ENCODE data around the gene APOA1. TPM values are rescaled to one million over a fixed set of nuclear protein-coding genes. Genes with fewer than 3 reads are reported as not detected.

Gene APOA1
- total and polyA plus RNA-seq, 10 of the 15 experiments (the other 5 are each of a cell fraction or from before 2014, with no cell fraction given) = 0.10 to 2.4 (median 0.24) TPM; not detected in 3

- Histone ChIP-seq H3K4me1 (ENCODE audit: control insufficient read depth, insufficient read depth, low read length) (peaks cover 8% of the 10 kb centered on the region; the same call in 1 of the 2 replicates), H3K9me3 (replicated peaks; ENCODE audit: control insufficient read depth, insufficient read depth, low read length) (no peaks in the 10 kb centered on the region), H3K27me3 (replicated peaks in 1 of 2; ENCODE audit: control insufficient read depth in 2 of 2, insufficient read depth in 2 of 2, low read length in 1 of 2) (no peaks in the 10 kb centered on the region), H3K27ac (ENCODE audit: control insufficient read depth, insufficient read depth) (no peak overlapping the region), H3K4me2 (ENCODE audit: control insufficient read depth, insufficient read depth) (no peak overlapping the region), H3K36me3 (ENCODE audit: control insufficient read depth in 2 of 2, insufficient read depth in 2 of 2, low read length in 1 of 2) (no peaks in the 10 kb centered on the region), H2AFZ (ENCODE audit: control insufficient read depth, low read depth, low read length) (no peak overlapping the region), H3K4me3 (no peak overlapping the region), H3K9ac (ENCODE audit: control insufficient read depth, insufficient read depth, low read length) (no peak overlapping the region), H3K79me2 (ENCODE audit: control insufficient read depth, insufficient read depth, low read length) (no peaks in the 10 kb centered on the region), H4K20me1 (ENCODE audit: control insufficient read depth, insufficient read depth) (no peaks in the 10 kb centered on the region)
- no peak for DNase-seq (ENCODE audit: low read depth, low spot score)
- BruUV-seq (replicated peaks) = no TSS peak
- in situ Hi-C loops (cut with MboI) = no loop called here
- ChIA-PET CTCF (interaction anchor here (7.3 kb wide), 1 partner anchor 47 kb away, joined by 183 read pairs; the partner anchor contains the start of genes APOA5 and ZPR1), POLR2A (no interaction called here), RAD21 (ENCODE audit: unreplicated experiment) (interaction anchor here (1.4 kb wide), 1 partner anchor 14 kb away, joined by 3 read pairs; no protein-coding TSS in a partner anchor), SMC1A (ENCODE audit: uncharacterized antibody, unreplicated experiment) (interaction anchor here (2.5 kb wide), 1 partner anchor 15 kb away, joined by 9 read pairs; no protein-coding TSS in a partner anchor)
- no peak for FAIRE-seq
- intact Hi-C loops (cut with micrococcal nuclease; ENCODE audit: unreplicated experiment) = loop anchor here (5.0 kb wide), 1 partner anchor 389 kb away; no protein-coding TSS in a partner anchor
- ATAC-seq = no peak
- 17% methylated on average over 6 of the region's 6 CpGs for whole genome bisulfite sequencing (ENCODE audit: insufficient coverage, insufficient replicate concordance, low lambda C conversion rate, missing lambda C conversion rate)
- no peak for TF ChIP-seq JUND (IDR thresholded peaks at IDR 0.05; ENCODE audit: low read depth, low read length)
- TF ChIP-seq RFX5 (IDR thresholded peaks at IDR 0.05; ENCODE audit: low read depth, low read length) = no peak
- TF ChIP-seq YY1 (IDR thresholded peaks at IDR 0.05; ENCODE audit: low read depth, low read length) = no peak
- no peak for TF ChIP-seq SMAD5 (IDR thresholded peaks at IDR 0.05; ENCODE audit: low read depth)
- no peak for TF ChIP-seq YBX1 (IDR thresholded peaks at IDR 0.05)
- no peak for TF ChIP-seq SIX5 (IDR thresholded peaks at IDR 0.05; ENCODE audit: low read depth, low read length, severe bottlenecking)
- no peak for TF ChIP-seq CEBPZ (IDR thresholded peaks at IDR 0.05; ENCODE audit: low read depth, low read length)
- no peak for TF ChIP-seq EZH2 (IDR thresholded peaks at IDR 0.05; ENCODE audit: borderline replicate concordance, control insufficient read depth, low read depth, low read length)
- no peak for TF ChIP-seq CBFB (IDR thresholded peaks at IDR 0.05; ENCODE audit: low read depth)
- TF ChIP-seq ELK1 (IDR thresholded peaks at IDR 0.05; ENCODE audit: low read depth, low read length) = no peak
- no peak for TF ChIP-seq NKRF (conservative IDR thresholded peaks at IDR 0.05)
- TF ChIP-seq HDGF (IDR thresholded peaks at IDR 0.05) = no peak
- TF ChIP-seq STAT1 (conservative IDR thresholded peaks at IDR 0.05) = no peak
- no peak for TF ChIP-seq GATAD2B (conservative IDR thresholded peaks at IDR 0.05; ENCODE audit: low read depth)
- TF ChIP-seq KAT2A (conservative IDR thresholded peaks at IDR 0.05; ENCODE audit: control insufficient read depth, low read depth, low read length) = no peak
- TF ChIP-seq NRF1 (conservative IDR thresholded peaks at IDR 0.05; ENCODE audit: low read depth, low read length) = no peak
- TF ChIP-seq EP300 (IDR thresholded peaks at IDR 0.05; ENCODE audit: borderline replicate concordance in 1 of 2, control insufficient read depth in 1 of 2, low read depth in 2 of 2, low read length in 2 of 2) = no peak
These were observed 1.1 kb upstream of the APOA1 start for GRCh38 chr11:116838321-116839084.
